CD14-positive monocyte (primary cell): Measurements from ENCODE around the gene DYRK1B. TPM values are rescaled to one million over a fixed set of nuclear protein-coding genes. Genes with fewer than 3 reads are reported as not detected.

Experiments
- DNase-seq, 3 donors: peaks; one replicate each; pipeline ENCODE4 v3.0.0-alpha.2; 2011 to 2022
- H2AFZ ChIP-seq: 2 replicates; pipeline ENCODE4 v1.6.0; 2012; ENCODE audit warnings: mild to moderate bottlenecking, low read depth, low read length, inconsistent platforms; ENCODE audit not compliant: insufficient read depth, poor library complexity, severe bottlenecking
- H3K27ac ChIP-seq, 2 donors: 1 replicate in 1 of 2; 2 replicates in 1 of 2; pipeline ENCODE4 v1.5.1; 2012 to 2013; ENCODE audit warnings: low read length in 2 of 2, control low read depth in 1 of 2, inconsistent platforms in 1 of 2, low read depth in 1 of 2, mild to moderate bottlenecking in 1 of 2
- H3K27me3 ChIP-seq, 2 donors: one replicate each; pipeline versions ENCODE4 v1.6.0 to v1.6.1; 2011 to 2013; ENCODE audit warnings: low read length in 2 of 2; ENCODE audit not compliant: control insufficient read depth in 2 of 2, insufficient read depth in 2 of 2
- H3K36me3 ChIP-seq, 2 donors: replicated peaks in 1 of 2; 1 replicate in 1 of 2; 2 replicates in 1 of 2; pipeline versions ENCODE4 v1.5.1 to v1.6.1; 2012 to 2013; ENCODE audit warnings: low read length in 2 of 2, control low read depth in 1 of 2, inconsistent platforms in 1 of 2, mild to moderate bottlenecking in 1 of 2; ENCODE audit not compliant: insufficient read depth in 2 of 2, control insufficient read depth in 1 of 2
- H3K4me1 ChIP-seq, 2 donors: 1 replicate in 1 of 2; 2 replicates in 1 of 2; pipeline versions ENCODE4 v1.5.1 to v1.6.1; 2012 to 2013; ENCODE audit warnings: low read length in 2 of 2, control low read depth in 1 of 2, inconsistent platforms in 1 of 2, mild to moderate bottlenecking in 1 of 2, moderate library complexity in 1 of 2; ENCODE audit not compliant: insufficient read depth in 2 of 2, control insufficient read depth in 1 of 2
- H3K4me2 ChIP-seq: replicated peaks from 2 replicates; pipeline ENCODE3; 2012; ENCODE audit warnings: low read length, moderate library complexity, mild to moderate bottlenecking; ENCODE audit not compliant: poor library complexity, severe bottlenecking; ENCODE audit errors: extremely low read depth
- H3K4me3 ChIP-seq, 3 experiments: fragments of 200-600 bp in 1 of 3; sonication (generic) in 1 of 3; replicated peaks in 1 of 3; 1 replicate in 2 of 3; 2 replicates in 1 of 3; pipeline ENCODE4 v1.5.1; 2011 to 2013; ENCODE audit warnings: low read length in 3 of 3, mild to moderate bottlenecking in 3 of 3, control low read depth in 2 of 3, low read depth in 2 of 3, inconsistent platforms in 1 of 3, moderate library complexity in 1 of 3
- H3K79me2 ChIP-seq: 2 replicates; pipeline ENCODE4 v1.6.0; 2012; ENCODE audit warnings: mild to moderate bottlenecking, control low read depth, inconsistent platforms, low read length, moderate library complexity; ENCODE audit not compliant: insufficient read depth
- H3K9ac ChIP-seq: 2 replicates; pipeline ENCODE4 v1.6.0; 2017; ENCODE audit warnings: low read length, mild to moderate bottlenecking; ENCODE audit not compliant: insufficient read depth, poor library complexity, severe bottlenecking
- H3K9me3 ChIP-seq, 2 donors: replicated peaks in 1 of 2; 1 replicate in 1 of 2; 2 replicates in 1 of 2; pipeline versions ENCODE4 v1.5.1 to v1.6.1; 2012 to 2013; ENCODE audit warnings: low read length in 2 of 2, control low read depth in 1 of 2; ENCODE audit not compliant: control insufficient read depth in 1 of 2, insufficient read depth in 1 of 2
- H4K20me1 ChIP-seq: 2 replicates; pipeline ENCODE4 v1.6.0; 2012; ENCODE audit warnings: mild to moderate bottlenecking, low read length, control low read depth, moderate library complexity; ENCODE audit not compliant: insufficient read depth
- H3K27ac Mint-ChIP-seq, 7 donors: one replicate each; pipeline ENCODE4 v1.8.0; 2020; ENCODE audit warnings: mild to moderate bottlenecking in 7 of 7, mixed read lengths in 7 of 7, moderate library complexity in 6 of 7, inconsistent platforms in 2 of 7
- H3K27me3 Mint-ChIP-seq, 3 donors: one replicate each; pipeline ENCODE4 v1.8.0; 2021 to 2022; ENCODE audit warnings: low read depth in 3 of 3, mild to moderate bottlenecking in 3 of 3, mixed read lengths in 3 of 3, moderate library complexity in 3 of 3, inconsistent platforms in 1 of 3
- H3K36me3 Mint-ChIP-seq, 2 donors: one replicate each; pipeline ENCODE4 v1.8.0; 2020; ENCODE audit warnings: mixed read lengths in 2 of 2, inconsistent platforms in 1 of 2, mild to moderate bottlenecking in 1 of 2
- H3K4me1 Mint-ChIP-seq: one replicate; pipeline ENCODE4 v1.8.0; 2020; ENCODE audit warnings: mild to moderate bottlenecking, mixed read lengths
- H3K4me3 Mint-ChIP-seq, 2 donors: one replicate each; pipeline ENCODE4 v1.8.0; 2020; ENCODE audit warnings: mild to moderate bottlenecking in 2 of 2, mixed read lengths in 2 of 2, moderate library complexity in 1 of 2
- H3K9me3 Mint-ChIP-seq, 7 donors: one replicate each; pipeline ENCODE4 v1.8.0; 2020 to 2022; ENCODE audit warnings: mixed read lengths in 7 of 7, mild to moderate bottlenecking in 6 of 7, moderate library complexity in 6 of 7, inconsistent platforms in 2 of 7
- CTCF ChIP-seq: fragments of 200-600 bp; IDR thresholded peaks from one replicate; pipeline ENCODE4 v1.8.0; 2022; ENCODE audit warnings: antibody characterized with exemption, mild to moderate bottlenecking
- WGBS: methylation state at CpG from one replicate; pipeline ENCODE4 v1.1.5; 2013; ENCODE audit warnings: missing lambda C conversion rate; ENCODE audit not compliant: insufficient coverage; 5-methylcytosine and 5-hydroxymethylcytosine counted together
- intact Hi-C, 2 donors: fragments of 100-400 bp; cut with micrococcal nuclease; formaldehyde crosslinking; loops; one replicate each; pipeline versions ENCODE4 v1.15.0 to v1.15.1; 2023
- polyA plus RNA-seq, 3 donors: library from polyadenylated mRNA; depleted of rRNA in 1 of 3; unstranded in 2 of 3; stranded (reverse) in 1 of 3; fragments of 300-500 nt in 2 of 3; fragments of >200 nt in 1 of 3; fragmentation: Illumina TruSeq in 2 of 3; gene quantifications; 1 replicate in 2 of 3; 2 replicates in 1 of 3; pipeline ENCODE4 v1.2.3, GENCODE V29; 2012 to 2021

The DYRK1B gene
- polyA plus RNA-seq, 3 donors, result 4.2 to 13.6 (median 6.5) TPM

GRCh38 chr19:39802958-39803357 is 31.0 kb downstream of the DYRK1B start:
- Histone ChIP-seq H3K4me2 (no peak overlapping the region), H3K79me2 (no peaks in the 10 kb centered on the region), H3K9ac (no peak overlapping the region), H3K4me1 (no peaks in the 10 kb centered on the region), H4K20me1 (no peaks in the 10 kb centered on the region), H3K4me3 (no peak overlapping the region), H3K27me3 (no peaks in the 10 kb centered on the region), H2AFZ (no peak overlapping the region), H3K36me3 (no peaks in the 10 kb centered on the region), H3K9me3 (no peaks in the 10 kb centered on the region), H3K27ac (no peak overlapping the region)
- Mint-ChIP-seq H3K27ac (no peak overlapping the region), H3K9me3 (peaks cover 0 to 6% (median 0%) of the 10 kb centered on the region in 7 donors), H3K4me1 (no peaks in the 10 kb centered on the region), H3K36me3 (no peaks in the 10 kb centered on the region), H3K27me3 (peaks cover 3 to 8% (median 4%) of the 10 kb centered on the region in 3 donors), H3K4me3 (no peak overlapping the region)
- intact Hi-C loops, result no loop called here
- no peak for TF ChIP-seq CTCF
- DNase-seq, result no peak
- no CpG with 5 or more reads among the region's 4 CpGs for WGBS

- Mint-ChIP-seq H3K27me3 (peaks cover 4 to 22% (median 11%) of the 10 kb centered on the region in 3 donors), H3K4me3 (no peak overlapping the region), H3K27ac (no peak overlapping the region), H3K36me3 (no peaks in the 10 kb centered on the region), H3K9me3 (peaks cover 0 to 1% (median 0%) of the 10 kb centered on the region in 7 donors), H3K4me1 (peaks cover 6% of the 10 kb centered on the region)
- Histone ChIP-seq H3K36me3 (no peaks in the 10 kb centered on the region), H3K79me2 (no peaks in the 10 kb centered on the region), H3K4me3 (no peak overlapping the region), H3K9ac (no peak overlapping the region), H3K27ac (no peak overlapping the region), H3K4me1 (peaks cover 0 to 6% of the 10 kb centered on the region in 2 donors), H2AFZ (no peak overlapping the region), H3K9me3 (no peaks in the 10 kb centered on the region), H4K20me1 (no peaks in the 10 kb centered on the region), H3K27me3 (peaks cover 0 to 2% of the 10 kb centered on the region in 2 donors), H3K4me2 (no peak overlapping the region)
- DNase-seq, result no peak
- TF ChIP-seq CTCF, result no peak
- no CpG with 5 or more reads among the region's 2 CpGs for WGBS
- intact Hi-C loops, result no loop called here
These were observed 36.9 kb downstream of the DYRK1B start for GRCh38 chr19:39797083-39797482.
